Fibroblast of gingiva (primary cell): ENCODE measurements around the gene UTF1.

Source experiments
- DNase-seq: peaks from one replicate; pipeline ENCODE4 v3.0.0-alpha.2; 2011; ENCODE audit warnings: low read depth

UTF1 gene

GRCh38 chr10:133230044-133230361 lies at the start of gene UTF1:
TSS of gene UTF1 (plus strand) at chr10:133230217. CDS start at chr10:133230289, 72 bp downstream.
- DNase-seq = no peak

- no peak for DNase-seq
Observed at GRCh38 chr10:133180965-133181639, 48.9 kb upstream of the UTF1 start.

- no peak for DNase-seq
Observed at GRCh38 chr10:133182190-133182589, 47.8 kb upstream of the UTF1 start.

GRCh38 chr10:133182791-133183645 lies 47.0 kb upstream of the UTF1 start:
- DNase-seq = no peak

- no peak for DNase-seq
Observed at GRCh38 chr10:133183646-133184378, 46.2 kb upstream of the UTF1 start.

GRCh38 chr10:133184591-133185244 lies 45.3 kb upstream of the UTF1 start:
- no peak for DNase-seq

GRCh38 chr10:133185421-133185820 lies 44.6 kb upstream of the UTF1 start:
- DNase-seq = no peak

- DNase-seq = no peak
Observed at GRCh38 chr10:133185916-133186315, 44.1 kb upstream of the UTF1 start.

- DNase-seq = no peak
Observed at GRCh38 chr10:133186416-133187090, 43.5 kb upstream of the UTF1 start.

GRCh38 chr10:133187091-133187905 lies 42.7 kb upstream of the UTF1 start:
- no peak for DNase-seq

GRCh38 chr10:133187906-133188681 lies 41.9 kb upstream of the UTF1 start:
- no peak for DNase-seq

GRCh38 chr10:133189256-133189655 lies 40.8 kb upstream of the UTF1 start:
- DNase-seq = no peak

GRCh38 chr10:133189726-133190125 lies 40.3 kb upstream of the UTF1 start:
- no peak for DNase-seq

- DNase-seq = no peak
Observed at GRCh38 chr10:133190225-133190624, 39.8 kb upstream of the UTF1 start.

- no peak for DNase-seq
Observed at GRCh38 chr10:133191651-133192050, 38.4 kb upstream of the UTF1 start.

GRCh38 chr10:133194151-133194550 lies 35.9 kb upstream of the UTF1 start:
- no peak for DNase-seq

- DNase-seq = no peak
Observed at GRCh38 chr10:133195096-133195495, 34.9 kb upstream of the UTF1 start.

- no peak for DNase-seq
Observed at GRCh38 chr10:133195611-133196010, 34.4 kb upstream of the UTF1 start.

GRCh38 chr10:133196221-133196915 lies 33.6 kb upstream of the UTF1 start:
- DNase-seq = no peak
